G401 (cell line): Measurements from ENCODE around the gene TMPRSS9. TPM values are rescaled to one million over a fixed set of nuclear protein-coding genes. Genes with fewer than 3 reads are reported as not detected.
"Not testable (repeated sequence)": the region's sequence is repeated elsewhere in the genome, so short reads cannot be mapped to it uniquely, and the experiment has no call there.

Source experiments
- DNase-seq: peaks from one replicate; pipeline ENCODE4 v3.0.0-alpha.2; 2015; ENCODE audit warnings: low spot score
- in situ Hi-C: cut with HindIII; loops from 2 replicates; pipeline ENCODE4 v1.10.0; 2016; ENCODE audit warnings: low sequenced_read_pairs, mixed read lengths
- total RNA-seq: library from RNA; depleted of rRNA; stranded (reverse); fragments of >200 nt; shearing (Covaris generic); gene quantifications from 2 replicates; pipeline ENCODE4 v1.2.3, GENCODE V29; 2014

The TMPRSS9 gene
- total RNA-seq, 1 experiment from 2014 or later: 0.17 TPM

DNA sequence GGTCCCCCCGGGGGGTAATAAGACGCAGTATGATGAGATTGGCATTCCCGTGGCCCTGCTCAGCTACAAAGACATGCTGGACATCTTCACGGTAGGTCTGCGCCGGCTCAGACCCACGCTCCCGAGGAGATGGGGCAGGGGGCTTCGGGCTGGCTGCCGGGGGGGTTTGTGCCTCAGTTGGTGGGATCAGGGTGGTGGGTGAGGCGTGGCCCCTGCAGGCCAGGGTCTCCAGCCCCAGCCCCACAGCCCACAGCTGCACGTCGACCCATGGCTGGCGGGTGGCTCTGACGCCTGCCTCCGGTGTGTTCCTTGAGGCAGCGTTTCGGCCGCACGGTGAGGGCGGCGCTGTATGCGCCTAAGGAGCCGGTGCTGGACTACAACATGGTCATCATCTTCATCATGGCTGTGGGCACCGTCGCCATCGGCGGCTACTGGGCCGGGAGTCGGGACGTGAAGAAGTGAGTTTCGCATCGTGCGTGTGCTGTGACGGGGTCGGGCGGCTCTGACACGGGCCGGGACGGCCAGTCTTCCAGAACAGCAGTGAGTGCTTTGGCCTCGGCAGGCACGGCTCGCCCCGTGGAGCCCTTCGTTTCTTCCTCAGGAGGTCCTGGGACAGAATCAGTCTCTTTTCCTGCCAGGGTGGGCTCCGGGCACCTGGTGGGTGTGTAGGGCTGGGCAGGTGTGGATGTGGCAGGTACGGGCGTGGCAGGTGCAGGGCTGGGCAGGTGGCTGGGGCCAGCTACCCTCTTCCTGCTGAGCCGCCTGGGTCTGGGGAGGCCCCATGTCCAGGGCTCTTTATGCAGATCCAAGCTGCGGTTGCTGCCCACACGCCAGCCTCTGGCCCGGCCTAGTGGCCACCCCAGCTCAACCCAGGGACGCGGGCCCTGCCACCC is 21.1 kb upstream of the TMPRSS9 start:
- in situ Hi-C loops: no loop called here
- DNase-seq: no peak

DNA sequence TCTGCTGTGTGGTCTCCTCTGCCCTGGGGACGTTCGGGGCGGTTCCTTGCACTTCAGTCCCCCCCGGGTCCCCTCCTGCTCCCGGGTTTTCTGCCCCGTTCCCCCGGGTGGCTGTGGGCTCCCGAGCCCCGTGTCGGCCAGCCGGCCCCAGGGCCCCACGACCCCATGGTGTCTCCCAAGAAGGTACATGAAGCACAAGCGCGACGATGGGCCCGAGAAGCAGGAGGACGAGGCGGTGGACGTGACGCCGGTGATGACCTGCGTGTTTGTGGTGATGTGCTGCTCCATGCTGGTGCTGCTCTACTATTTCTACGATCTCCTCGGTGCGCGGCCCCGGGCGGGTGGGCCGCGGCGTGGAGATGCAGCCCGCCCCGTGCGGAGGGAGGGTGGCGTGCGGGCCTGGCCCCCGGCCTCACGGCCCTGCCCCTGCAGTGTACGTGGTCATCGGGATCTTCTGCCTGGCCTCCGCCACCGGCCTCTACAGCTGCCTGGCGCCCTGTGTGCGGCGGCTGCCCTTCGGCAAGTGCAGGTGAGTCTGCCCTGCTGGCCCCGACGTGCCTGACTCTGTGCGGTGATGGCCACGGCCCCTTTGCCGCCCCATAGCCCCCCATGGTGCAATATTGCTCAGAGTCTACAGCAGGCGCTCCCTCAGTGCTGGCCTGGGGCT is 20.3 kb upstream of the TMPRSS9 start:
- in situ Hi-C loops: no loop called here
- no peak for DNase-seq

DNA sequence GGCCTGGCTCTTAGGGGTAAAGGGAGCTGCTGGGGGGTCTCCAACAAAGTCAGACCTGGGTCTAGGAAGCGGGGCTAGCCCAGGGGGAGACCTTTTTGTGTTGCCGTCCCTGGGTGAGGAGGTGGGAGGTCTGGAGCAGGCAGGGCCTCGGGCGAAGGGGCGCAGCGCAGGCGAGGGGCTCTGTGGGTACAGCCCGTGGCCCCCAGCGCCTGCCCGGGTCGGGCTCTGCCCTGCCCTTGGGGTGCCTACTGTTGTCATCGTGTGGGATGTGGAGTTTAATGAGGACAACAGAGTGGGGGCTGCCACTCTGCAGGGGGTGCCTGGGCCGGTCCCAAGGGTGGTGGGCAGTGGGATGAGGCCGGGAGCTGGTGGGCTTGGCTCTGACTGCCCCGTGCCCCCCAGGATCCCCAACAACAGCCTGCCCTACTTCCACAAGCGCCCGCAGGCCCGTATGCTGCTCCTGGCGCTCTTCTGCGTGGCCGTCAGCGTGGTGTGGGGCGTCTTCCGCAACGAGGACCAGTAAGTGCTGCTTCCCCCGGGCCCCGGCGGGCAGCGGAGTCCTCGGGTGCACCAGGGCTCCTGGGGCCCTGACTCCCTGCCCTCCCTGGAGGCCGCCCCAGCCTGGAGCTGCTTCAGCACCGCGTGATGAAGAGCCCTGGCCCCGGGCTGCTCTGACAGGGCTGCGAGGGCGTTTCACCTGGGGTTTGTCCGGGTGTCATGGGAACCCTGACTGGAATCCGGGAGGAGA is 19.4 kb upstream of the TMPRSS9 start:
- DNase-seq: no peak
- in situ Hi-C loops: no loop called here

DNA sequence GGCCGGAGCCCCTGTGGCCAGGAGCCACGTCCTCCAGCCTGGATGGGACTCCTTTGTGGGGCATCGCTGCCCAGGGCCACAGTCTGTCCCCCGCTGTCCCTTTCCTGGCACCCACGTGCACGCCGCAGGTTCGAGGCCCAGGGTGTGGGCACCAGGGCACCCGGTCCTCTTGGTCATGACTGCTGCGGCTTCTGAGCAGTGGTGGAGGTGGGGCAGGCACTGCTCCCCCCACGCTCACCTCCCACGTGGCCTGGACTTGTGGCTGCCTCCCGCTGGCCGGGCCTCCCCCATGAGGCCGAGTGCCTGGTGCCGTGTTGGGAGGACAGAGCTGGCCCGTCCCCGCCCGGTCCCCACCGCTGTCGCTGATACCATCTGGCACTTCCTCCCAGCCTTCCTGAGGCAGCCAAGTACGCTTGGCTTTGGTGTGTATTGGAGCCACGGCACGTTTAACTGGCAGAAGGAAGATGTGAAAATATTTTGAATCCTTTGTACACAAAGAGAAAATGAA is 18.8 kb upstream of the TMPRSS9 start:
- in situ Hi-C loops: no loop called here
- peak; percentile 66 for DNase-seq

DNA sequence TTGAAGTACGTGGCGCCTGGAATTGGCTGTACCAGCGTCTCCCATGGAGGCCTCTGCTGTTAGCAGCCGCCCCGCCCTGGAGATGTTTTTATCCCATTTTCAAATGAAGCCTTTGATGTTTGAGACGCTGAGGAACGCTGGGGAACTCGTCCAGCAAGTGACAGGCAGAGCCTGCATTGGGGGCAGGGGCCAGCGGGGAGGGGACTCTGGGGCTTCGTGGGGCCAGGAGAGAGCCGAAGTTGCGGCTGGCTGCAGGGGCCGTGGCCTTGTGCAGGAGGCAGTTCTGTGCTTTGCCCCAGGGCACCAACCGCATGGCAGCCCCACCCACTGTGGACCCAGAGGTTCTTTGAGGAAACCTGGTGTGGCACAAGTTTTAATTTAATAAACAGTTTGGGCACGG is 18.1 kb upstream of the TMPRSS9 start:
- in situ Hi-C loops: no loop called here
- DNase-seq: no peak

DNA sequence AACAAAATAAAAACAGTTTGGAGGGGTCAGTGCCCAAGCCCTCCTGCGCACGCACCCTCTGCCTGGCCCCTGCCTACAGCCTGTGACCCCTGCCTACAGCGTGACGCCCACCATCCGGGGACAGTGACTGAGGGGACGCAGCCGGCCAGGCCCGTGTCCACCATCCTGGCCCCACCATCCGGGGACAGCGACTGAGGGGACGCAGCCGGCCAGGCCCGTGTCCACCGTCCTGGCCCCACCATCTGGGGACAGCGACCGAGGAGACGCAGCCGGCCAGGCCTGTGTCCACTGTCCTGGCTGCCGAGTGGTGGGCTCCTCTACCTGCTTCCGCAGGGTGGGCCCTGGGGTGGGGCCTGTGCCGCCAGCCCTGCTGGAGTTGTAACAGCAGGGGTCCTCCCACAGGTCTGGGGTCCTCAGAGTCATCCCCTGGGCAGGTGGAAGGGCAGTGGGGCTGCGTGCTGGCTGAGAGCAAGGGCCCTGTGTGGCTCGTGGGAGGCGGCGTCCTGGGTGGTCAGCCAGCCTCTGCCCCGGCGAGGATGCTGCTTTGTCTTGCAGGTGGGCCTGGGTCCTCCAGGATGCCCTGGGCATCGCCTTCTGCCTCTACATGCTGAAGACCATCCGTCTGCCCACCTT is 17.3 kb upstream of the TMPRSS9 start:
- in situ Hi-C loops: no loop called here
- no peak for DNase-seq

DNA sequence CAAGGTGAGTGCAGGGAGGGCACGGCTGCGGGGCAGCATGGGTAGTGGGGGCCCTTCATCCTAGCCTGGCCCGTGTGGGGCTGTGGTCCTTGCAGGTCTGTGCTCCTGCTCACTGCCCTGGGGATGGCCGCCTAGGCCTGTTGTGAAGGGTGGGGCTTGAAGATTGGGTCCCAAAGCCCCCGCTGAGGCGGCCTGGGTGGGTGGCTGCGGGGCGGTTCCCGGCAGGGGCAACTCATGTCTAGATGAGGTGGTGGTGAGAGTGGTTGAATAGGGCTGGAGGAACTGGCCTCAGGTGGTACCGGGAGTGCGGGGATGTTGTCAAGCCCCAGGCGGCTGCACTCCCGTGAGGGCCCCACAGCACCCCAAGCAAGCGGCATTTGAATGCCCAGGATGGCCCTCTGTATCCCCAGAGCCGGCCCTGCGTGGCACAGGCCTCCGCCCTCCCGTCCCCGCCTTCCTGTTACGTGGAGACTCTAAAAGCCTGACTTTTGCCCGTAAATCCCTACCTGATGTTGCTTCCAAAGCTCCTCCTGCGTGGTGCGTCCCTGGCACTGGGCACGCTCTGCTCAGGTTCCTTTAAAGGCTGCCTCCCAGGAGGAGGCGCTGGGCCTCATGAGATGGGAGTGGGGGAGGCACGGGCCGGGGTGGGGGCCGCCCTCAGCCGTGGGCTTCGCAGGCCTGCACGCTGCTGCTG is 16.6 kb upstream of the TMPRSS9 start:
- no peak for DNase-seq
- in situ Hi-C loops: no loop called here

DNA sequence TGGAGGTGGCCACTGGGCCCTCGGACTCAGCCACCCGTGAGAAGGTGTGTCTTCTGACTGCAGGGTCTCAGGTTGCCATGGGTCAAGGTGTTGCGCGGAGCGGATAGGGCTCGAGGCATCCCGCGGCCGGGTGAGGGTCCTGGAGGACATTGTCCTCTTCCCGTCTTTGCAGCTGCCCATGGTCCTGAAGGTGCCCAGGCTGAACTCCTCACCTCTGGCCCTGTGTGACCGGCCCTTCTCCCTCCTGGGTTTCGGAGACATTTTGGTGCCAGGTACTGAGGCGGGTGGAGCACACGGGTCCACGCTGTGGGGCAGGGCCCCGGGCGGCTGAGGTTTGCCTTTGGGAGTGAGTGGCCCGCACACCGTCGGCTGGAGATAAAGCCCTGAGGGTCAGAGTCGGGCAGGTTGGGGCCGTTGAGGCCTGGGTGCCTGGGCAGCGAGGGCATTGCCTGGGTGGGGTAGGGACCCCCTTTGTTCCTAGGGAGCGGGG is 15.6 kb upstream of the TMPRSS9 start:
- DNase-seq: no peak
- in situ Hi-C loops: no loop called here

DNA sequence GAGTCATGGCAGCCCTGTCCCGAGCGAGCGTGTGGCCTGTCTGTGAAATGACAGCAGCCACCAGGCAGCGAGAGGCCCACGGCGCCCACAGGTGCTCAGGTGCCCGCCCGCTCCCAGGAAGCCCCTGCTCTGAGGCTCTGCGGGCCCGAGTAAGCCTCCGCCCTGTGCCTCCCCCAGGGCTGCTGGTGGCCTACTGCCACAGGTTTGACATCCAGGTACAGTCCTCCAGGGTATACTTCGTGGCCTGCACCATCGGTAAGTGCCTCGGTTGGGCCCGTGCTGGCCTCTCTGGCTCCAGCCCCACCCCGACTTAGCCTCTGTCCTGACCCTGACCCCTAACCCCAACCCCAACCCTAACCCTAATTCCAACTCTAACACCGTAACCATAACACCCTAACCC is 15.0 kb upstream of the TMPRSS9 start:
- in situ Hi-C loops: no loop called here
- DNase-seq: no peak

DNA sequence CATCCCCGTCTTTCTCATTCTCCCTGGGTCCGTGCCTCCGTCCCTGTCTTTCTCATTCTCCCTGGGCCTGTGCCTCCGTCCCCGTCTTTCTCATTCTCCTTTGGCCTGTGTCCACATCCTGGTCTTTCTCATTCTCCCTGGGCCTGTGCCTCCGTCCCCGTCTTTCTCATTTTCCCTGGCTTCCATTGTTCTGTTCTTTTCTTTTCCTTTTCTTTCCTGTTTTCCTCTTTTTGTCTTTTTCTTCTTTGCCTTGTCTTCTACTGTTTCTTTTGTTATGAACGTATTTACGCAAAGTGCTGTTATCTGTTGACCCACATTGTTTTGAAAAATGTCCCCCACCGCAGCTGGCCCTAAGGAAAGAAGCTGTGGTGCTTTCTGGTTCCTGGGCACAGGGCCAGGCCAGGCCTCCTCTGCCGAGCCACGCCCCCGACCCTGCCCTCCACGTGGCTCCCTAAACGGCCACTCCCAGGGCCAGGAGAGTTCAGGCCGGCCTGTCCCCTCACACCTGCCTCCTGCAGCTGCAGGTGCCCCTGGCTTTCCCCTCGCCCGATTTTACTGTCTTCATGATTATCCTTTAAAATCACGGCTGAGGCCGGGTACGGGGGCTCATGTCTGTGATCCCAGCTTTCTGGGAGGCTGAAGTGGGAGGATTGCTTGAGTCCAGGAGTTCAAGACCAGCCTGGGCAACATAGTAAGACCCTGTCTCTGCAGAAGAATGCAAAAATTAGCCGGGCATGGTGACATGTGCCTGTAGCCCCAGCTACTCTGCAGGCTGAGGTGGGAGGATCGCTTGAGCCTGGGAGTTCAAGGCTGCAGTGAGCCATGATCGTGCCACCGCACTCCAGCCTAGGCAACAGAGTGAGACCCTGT is 14.0 kb upstream of the TMPRSS9 start:
- no peak for DNase-seq
- in situ Hi-C loops: no loop called here

DNA sequence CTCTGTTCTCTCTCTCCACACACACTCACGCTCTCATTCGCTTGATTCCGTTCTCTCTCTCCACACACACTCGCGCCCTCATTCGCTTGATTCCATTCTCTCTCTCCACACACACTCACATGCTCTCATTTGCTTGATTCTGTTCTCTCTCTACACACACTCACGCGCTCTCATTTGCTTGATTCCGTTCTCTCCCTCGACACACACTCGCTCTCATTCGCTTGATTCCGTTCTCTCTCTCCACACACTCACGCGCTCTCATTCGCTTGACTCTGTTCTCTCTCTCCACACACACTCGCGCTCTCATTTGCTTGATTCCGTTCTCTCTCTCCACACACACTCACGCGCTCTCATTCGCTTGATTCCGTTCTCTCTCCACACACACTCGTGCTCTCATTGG is 10.2 kb upstream of the TMPRSS9 start:
- in situ Hi-C loops, DNase-seq: not testable (repeated sequence)

DNA sequence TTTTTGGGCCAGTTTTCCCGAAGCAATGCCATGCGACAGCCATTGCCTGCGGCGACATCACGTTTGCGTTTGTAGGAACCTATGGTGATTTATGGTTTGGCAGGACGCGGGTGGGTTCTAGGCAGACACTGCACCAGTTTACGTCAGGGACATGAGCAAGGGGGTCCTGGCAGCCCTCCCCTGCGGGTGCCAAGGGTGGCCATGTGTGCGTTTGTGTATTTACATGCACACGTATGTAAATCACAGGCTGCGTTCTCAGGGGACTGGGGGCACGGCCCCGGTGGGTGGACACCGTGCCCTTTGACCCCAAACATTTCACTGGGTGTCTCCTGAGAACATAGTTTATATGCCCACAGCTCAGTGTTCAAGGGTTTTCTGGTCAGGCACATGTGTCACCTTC is 9.4 kb upstream of the TMPRSS9 start:
- in situ Hi-C loops: no loop called here
- no peak for DNase-seq

DNA sequence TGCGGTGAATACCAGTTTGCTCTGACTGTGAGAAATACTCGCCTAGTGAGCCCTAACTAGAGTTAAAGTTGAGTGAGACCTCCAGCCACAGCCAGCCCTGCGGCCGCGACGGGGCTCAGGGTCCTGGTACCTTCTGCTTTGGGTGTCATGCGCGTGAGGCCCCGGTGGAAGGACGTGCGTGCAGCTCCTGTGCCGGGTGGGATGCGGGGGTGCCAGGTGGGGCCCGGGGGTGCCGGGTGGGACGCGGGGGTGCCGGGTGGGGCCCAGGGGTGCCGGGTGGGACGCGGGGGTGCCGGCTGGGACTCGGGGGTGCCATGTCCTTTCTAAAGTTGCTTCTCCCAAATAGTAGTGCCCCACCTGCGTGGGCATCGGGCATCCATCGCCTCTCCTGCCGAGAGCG is 8.5 kb upstream of the TMPRSS9 start:
- DNase-seq: no peak
- in situ Hi-C loops: no loop called here

DNA sequence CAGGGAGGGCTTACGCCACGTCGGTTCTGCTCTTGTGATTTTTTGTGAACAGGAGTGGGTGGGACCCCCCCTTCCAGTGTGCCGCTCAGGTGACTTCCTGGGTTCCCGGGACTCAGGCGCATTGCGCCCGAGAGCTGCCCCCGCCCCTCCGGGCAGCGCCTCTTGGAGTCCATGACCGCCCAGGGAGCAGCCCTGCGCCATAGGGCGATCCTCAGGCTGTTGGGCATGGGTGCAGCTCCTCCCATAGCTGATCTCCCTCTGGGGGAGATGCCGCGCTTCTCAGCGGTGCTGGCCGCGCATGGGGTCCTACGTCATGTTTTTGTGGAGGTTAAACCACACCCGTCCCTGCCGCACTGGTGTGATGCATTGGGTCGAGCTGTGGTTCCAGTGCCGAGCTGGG is 7.9 kb upstream of the TMPRSS9 start:
- DNase-seq: no peak
- in situ Hi-C loops: no loop called here

DNA sequence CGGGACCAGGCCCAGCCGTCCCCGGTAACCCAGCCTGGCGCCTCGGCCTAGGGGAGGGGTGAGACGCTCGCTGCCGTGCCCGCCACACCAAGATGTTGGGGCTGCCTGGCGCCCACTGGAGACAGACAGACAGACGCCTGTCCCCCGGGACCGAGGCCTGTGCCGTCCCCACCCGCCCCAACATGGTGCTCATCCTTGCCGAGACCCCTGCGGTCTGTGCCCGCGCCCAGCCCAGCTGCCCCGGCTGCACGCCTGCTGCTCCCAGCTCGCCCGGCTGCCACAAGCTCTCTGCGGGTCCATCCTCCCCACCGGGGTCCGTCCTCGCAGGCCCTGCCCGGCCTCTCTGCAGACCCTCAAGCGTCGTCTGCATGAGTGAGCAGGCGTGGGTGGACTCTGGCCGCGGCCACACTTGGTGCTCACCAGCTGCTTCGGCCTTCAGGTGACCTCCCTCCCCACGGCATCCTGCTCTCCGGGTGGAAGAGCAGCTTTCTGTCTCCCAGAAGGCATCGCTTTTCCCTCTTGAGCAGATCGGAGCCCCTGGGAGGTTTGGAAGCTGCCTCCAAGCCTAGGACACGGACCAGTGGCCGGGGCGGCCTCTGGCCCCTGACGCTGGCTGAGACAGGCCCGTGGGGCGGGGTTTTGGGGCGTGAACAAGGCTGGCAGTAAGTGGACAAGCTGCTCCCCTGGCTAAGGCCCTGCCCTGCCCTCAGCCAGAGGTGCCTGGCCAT is 6.7 kb upstream of the TMPRSS9 start:
- DNase-seq: no peak
- in situ Hi-C loops: no loop called here

DNA sequence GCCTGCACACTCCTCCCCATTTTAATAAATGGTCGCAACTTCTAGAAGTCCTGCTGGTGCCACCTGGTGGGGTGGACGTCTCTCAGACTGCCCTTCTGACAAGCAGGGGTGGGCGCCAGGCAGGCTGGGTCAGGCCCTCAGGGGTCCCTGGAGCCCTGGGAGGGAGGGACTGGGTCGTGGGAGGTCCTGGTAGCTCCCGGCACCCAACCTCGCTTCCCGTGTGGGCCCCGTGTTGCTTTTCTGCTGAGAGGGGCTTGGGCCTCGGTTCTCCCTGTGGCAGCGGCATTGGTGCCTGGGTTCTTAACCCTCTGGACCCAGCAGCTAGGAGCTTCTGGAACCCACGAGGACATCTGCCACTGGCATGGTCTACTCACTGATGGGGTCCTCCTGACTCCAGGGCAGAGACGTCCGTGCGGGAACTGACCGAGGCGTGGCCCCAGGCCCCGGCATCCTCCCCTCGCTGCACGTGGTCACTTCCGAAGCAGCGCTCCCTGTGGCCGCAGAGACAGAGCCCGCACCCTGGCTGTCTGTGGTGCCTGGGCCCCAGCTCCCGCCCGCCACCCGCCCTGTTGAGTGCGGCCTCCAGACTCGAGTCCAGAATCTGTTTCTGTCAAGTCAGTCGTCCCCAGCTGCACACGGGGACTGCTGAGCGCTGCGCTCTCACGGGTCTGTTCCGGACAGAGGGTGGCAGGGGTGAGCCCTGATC is 6.0 kb upstream of the TMPRSS9 start:
- in situ Hi-C loops: no loop called here
- no peak for DNase-seq

DNA sequence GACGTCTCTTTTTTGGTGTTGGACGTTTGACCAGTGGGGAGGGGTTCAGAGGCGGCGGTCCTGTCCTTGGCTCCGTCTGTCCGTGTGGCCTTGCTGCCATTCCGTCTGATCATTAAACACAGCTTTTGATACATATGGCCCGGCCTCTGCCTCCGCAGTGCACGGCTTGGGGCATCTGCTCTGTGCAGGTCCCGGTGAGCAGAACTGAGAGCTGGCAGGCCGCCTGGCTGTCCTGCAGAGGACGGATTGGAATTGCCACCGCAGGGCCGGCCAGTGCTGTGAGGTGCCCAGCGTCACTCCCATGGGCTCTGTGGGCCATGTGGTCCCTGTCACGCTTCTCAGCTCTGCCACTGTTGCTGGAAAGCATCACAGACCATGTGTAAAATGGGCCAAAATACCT is 5.4 kb upstream of the TMPRSS9 start:
- in situ Hi-C loops: no loop called here
- peak; percentile 64 for DNase-seq
